ENCODE measurements around the gene BICD1.
"Not testable (repeated sequence)": the region's sequence is repeated elsewhere in the genome, so short reads cannot be mapped to it uniquely, and the experiment has no call there.

The BICD1 gene

DNA sequence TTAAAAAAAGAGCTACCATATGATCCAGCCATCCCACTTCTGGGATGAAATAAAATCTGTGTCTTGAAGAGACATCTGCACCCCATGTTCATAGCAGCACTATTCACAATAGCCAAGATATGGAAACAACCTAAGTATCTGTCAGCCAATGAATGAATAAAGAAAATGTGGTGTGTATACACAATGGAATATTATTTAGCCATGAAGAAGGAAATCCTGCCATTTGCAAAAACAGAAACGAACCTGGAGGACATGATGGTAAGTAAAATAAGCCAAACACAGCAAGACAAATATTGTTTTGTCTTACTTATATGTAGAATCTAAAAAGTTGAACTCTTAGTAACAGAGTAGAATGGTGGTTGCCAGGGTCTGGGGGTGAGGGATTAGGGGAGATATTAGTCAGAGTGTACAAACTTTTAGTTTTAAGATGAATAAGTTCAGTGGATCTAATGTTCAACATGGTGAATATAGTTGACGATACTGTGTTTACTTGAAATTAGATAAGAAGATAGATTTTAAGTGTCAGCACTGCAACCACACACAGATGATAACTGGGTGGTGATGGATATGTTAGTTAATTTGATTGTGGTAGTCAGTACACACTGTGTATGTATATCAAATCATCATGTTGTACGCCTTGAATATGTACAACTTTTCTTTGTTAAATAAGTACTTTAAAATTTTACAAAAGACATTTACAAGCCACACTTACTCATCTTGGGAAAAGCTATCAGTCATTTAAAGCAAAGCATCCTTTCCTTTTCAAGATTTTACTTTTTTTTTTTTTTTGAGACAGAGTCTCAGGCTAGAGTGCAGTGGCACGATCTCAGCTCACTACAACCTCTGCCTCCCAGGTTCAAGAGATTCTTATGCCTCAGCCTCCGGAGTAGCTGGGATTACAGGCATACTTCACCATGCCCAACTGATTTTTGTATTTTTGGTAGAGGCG, 89.9 kb downstream of the BICD1 start:
- DNase-seq (ENCODE audit: low read depth), result no peak

DNA sequence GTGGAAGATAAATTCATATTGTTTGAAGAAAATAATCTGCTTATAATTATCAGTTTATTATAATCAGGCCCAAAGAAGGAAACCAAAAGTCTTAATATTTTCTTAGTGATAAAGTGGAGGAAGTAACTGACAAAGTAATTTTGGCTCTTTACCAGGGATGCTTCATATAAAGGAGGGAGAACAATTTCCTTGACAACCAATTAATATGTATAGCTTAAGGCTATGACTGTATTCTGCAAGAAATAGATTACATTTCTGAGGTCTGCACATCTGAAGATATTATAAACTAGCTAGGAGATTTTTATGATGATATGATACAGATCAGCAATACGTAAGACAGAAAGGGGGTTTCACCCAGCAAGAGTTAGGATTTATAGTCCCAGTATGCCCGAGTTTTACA, 90.8 kb downstream of the BICD1 start:
- no peak for DNase-seq (ENCODE audit: low read depth)

- DNase-seq (ENCODE audit: low read depth), result no peak
Measured at GRCh38 chr12:32198555-32198954, 91.9 kb downstream of the BICD1 start.

- no peak for DNase-seq (ENCODE audit: low read depth)
Measured at GRCh38 chr12:32201096-32201495, 94.4 kb downstream of the BICD1 start.

DNA sequence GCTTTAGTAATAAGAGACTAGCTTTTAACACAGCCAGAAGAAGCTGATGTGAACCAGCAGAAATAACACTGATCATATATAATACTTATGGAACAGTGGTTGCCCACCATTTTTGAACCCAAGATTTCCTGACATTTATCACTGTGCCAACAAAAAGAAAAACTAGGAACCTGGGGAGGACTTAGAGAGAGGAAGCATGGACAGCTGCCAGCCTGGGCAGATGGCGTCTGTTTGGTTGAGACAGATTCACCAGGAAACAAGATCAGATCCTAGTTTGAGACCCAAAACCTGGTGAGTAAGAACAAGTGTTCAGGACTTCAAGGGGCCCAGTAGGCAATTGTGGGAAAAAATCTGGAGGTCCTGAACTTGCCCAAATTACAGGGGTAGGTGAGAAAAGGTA, 95.3 kb downstream of the BICD1 start:
- DNase-seq (ENCODE audit: low read depth), result no peak

GRCh38 chr12:32205731-32206130, 99.1 kb downstream of the BICD1 start:
- no peak for DNase-seq (ENCODE audit: low read depth)

GRCh38 chr12:32208355-32208754, 101.7 kb downstream of the BICD1 start:
- no peak for DNase-seq (ENCODE audit: low read depth)

DNA sequence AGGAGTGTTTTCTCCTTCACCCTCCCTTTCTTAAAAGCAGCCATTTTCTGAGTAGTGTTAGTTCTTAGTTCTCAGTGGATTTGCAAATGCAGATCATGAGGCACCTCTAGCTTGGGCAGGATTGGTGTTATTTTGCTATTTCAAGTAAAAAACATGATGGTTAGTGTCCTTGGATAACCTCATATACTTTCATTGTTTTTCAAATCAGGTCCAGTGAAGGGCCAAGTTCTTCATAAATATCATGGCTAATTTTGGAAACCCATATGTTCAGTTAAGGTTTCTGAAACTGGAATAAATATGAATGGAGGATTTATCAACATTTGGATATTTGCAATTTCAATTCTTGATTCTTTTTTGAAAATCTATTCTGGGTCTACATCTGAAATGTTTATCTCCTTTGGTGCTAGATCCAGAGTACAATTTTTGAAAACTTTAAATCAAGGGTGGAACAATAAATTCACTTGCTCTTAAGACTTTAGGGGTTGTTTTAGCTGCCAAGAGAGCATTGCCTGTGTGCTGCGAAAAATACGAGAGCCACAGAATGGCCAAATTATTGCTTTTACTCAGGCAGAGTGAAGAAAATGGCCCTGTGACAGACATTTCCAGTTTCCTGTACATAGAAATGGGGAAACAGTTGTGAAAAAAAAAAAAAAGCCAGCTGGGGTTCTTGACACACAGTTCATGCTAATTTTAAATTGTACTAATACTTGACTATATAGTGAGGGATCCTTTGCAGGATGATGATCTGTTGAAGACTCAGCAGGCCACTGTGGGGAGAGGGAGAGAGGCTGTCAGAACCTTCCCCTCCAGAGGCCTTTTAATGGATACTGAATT, 104.6 kb downstream of the BICD1 start:
- DNase-seq (ENCODE audit: low read depth), result no peak

- DNase-seq (ENCODE audit: low read depth), result no peak
Measured at GRCh38 chr12:32211900-32212156, 105.2 kb downstream of the BICD1 start.

DNA sequence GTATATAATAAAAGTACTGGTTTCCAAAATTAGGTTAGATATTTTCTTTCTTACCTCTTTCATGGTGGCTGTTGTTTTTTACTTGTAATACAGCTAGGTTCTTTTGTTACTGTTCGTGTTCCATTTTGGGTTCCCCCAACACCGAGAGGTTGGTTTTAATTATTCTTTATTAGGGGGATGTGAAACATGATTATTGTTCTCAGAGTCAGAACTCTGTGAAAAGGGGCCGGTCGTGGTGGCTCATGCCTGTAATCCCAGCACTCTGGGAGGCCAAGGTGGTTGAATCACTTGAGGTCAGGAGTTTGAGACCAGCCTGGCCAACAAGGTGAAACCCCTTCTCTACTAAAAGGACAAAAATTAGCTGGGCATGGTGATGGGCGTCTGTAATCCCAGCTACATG, 108.1 kb downstream of the BICD1 start:
- no peak for DNase-seq (ENCODE audit: low read depth)

DNA sequence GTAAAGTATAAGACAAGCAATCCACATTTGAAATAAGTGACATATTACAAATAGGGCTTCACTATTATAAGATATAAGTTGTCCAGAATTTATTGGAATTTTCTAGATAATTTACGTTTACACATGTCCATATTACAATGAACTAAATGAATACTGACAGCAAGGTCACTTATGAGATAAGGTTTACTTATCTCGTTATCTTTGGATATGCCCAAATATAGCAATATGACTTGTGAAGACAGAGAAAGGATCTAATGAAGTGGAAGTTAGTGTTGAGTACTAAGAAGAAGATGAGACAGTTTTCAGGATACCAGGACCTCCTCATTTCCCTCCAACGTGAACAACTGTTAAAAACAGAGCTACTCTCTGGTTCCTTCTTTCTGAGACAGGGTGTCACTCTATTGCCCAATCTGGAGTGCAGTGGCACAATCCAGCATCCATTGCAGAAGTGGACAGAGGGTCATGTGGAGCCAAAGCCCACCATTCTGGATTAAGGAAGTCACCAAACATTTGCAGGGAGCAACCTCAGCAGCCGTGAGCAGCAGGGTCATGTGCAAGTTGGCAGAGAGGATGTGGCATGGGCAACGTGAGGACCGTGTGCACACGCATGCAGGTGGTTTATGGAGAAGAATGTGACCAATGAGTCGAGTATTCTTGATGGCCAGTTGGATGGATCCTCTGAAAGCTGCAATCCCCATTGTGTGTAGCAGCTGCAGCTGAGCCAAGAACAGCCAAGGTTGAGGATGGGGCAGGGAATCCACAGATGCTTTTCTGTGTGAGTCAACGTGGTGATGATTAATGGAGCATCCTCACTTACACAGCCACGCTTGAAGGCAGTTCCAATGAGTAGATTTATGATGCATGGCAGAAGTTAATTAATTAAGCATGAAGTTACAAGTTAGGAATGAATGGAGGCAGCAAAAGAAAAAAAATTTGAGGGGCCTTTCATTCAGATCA, 111.0 kb downstream of the BICD1 start:
- DNase-seq (ENCODE audit: low read depth), result no peak

DNA sequence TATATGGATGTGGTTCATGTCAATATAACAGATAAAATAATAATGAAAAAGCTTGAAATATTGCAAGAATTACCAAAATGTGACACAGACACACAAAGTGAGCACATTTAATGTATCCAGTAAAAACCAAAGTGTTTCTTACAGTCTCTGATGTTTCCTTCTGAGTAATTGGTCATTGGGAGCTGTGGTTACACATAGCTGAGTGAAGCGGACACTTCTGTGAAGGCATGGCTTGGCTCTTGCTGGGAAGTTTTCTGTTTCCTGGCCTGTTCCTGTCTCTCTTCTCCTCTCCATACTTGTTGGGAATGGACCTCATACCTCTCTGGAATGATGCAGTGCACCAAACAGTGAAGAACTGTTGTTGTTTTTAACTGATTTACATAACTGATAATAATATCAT, 117.3 kb downstream of the BICD1 start:
- no peak for DNase-seq (ENCODE audit: low read depth)

GRCh38 chr12:32226768-32227167, 120.1 kb downstream of the BICD1 start:
- DNase-seq (ENCODE audit: low read depth), result no peak

- no peak for DNase-seq (ENCODE audit: low read depth)
Measured at GRCh38 chr12:32229971-32230612, 123.4 kb downstream of the BICD1 start.

GRCh38 chr12:32230613-32230993, 124.0 kb downstream of the BICD1 start:
- DNase-seq (ENCODE audit: low read depth), result no peak

GRCh38 chr12:32231361-32231760, 124.7 kb downstream of the BICD1 start:
- DNase-seq (ENCODE audit: low read depth), result not testable (repeated sequence)

DNA sequence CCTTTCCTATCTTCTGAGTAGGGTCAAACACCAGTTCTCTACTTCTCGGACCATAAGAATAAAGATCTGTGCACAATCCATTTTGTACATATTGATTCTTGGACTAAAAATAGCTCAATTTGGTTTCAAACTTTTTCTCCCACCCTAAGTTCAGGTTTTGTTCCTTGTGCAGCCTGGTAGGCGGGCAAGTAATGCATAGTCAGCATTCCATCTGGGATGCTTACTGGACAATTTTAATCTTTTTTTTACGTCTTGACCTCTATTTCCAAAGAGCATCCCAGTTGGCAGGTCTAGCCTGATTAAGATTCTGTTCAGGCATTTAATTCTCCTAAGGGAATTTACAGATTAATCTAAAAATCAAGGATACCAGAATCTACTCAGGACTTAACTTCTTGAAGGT, 126.9 kb downstream of the BICD1 start:
- DNase-seq (ENCODE audit: low read depth), result no peak

DNA sequence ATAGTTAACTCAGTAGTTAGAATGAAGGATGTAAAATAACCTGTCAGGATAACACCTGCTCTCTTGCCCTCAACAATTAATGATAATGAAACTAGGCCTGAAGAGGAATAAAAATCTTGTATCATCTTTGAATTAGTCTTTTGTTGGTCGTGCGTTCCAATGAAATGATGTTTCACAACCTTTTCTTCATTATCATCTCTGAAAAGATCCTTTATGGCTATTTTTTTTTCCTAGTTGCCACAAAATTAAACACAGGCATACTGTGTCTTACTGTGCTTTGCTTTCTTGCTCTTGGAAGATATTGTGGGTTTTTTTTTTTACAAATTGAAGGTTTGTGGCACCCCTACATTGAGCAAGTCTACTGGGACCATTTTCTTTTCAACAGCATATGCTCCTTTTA, 128.6 kb downstream of the BICD1 start:
- no peak for DNase-seq (ENCODE audit: low read depth)

DNA sequence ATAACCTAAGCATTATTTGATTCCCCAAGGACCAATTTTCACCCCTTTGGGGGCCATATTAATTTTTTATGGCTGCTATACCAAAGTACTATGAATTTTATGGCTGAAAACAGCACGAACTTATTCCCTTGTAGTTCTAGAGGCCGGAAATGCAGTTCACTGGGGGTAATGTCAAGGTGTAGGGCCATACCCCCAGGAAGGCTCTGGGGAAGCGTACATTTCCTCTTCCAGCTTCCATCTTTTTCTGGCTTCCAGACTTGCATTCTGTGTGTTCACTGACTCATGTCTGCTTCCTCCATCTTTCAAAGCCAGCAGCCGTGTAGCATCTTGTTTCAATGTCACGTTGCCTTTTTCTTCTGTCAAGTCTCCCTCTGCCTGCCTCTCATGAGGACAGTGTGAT, 133.5 kb downstream of the BICD1 start:
- DNase-seq (ENCODE audit: low read depth), result no peak

DNA sequence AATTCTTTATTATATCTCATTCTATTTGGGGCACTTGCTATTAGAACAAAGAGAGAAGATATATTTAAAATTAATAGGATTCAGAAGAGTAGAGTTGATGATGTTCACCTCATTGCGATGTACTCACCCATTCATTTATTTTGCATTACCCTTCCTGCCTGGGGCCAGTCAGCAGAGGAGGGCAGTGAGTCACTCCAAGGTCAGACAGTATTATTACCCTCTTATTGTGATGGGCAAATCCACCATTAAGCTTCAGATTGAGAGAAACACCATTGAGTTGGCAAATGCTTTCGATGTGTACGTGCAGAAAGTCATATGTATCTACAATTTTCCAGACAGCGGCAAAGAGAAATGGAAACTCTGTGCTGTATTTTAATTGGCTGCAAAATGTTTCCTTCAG, 134.2 kb downstream of the BICD1 start:
- DNase-seq (ENCODE audit: low read depth), result no peak

DNA sequence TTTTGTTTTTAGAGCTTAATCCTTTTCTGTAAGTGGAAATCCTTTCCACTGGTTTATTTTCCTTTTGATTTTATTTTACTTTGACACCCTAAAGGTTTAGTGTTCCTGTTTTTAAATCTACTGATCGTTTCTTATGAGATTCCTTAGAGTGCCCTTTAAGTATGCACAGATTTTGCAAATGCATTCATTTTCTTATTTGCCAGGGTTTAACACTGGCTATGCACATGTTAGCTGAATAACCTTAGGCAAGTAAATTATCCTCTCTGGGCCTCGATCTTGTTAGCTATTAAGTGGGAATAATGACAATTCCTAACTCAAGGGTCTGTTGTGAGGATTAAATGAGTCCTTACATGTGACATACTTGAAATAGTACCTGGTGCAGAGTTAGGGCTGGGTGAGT, 136.0 kb downstream of the BICD1 start:
- no peak for DNase-seq (ENCODE audit: low read depth)

All from stimulated activated CD8-positive, alpha-beta memory T cell treated with anti-CD3 and anti-CD28 coated beads, Interleukin-15, amount 100 ng/mL, for 24 hours (primary cell).